ENCODE measurements around the gene IQCH.
"Not testable (repeated sequence)": the region's sequence is repeated elsewhere in the genome, so short reads cannot be mapped to it uniquely, and the experiment has no call there.

Gene IQCH

DNA sequence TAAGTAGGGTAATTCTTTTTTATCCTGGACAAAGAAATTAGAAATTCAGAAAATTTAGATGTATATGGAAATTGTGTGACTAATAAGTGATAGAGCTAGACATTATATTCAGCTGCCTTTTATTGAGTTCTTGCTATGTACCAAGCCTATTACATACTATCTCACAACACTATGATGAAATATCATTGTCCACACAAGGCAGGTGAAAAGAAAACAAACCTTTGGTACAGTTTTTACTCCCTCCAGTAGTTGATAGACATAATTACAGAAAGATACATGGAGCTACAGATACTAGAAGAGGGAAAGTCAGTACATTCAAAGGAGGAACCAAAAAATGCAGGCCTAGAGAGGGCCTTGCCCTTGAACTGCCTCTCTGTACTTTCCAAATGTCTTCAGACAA, 4.8 kb downstream of the IQCH start:
- no peaks in the 10 kb centered on the region for H3K9me3 Mint-ChIP-seq
- H3K4me1 Mint-ChIP-seq (ENCODE audit: low read depth) = peaks cover 7% of the 10 kb centered on the region
- H3K36me3 Mint-ChIP-seq (ENCODE audit: low read depth) = peaks cover 5% of the 10 kb centered on the region
- H3K27me3 Mint-ChIP-seq (ENCODE audit: low read depth) = peaks cover 24% of the 10 kb centered on the region
- H3K4me3 Mint-ChIP-seq = no peak overlapping the region
- H3K27ac Mint-ChIP-seq = no peak overlapping the region

GRCh38 chr15:67259806-67260205, 5.2 kb downstream of the IQCH start:
- H3K27ac Mint-ChIP-seq = no peak overlapping the region
- H3K4me3 Mint-ChIP-seq = no peak overlapping the region
- no peaks in the 10 kb centered on the region for H3K9me3 Mint-ChIP-seq
- peaks cover 4% of the 10 kb centered on the region for H3K36me3 Mint-ChIP-seq (ENCODE audit: low read depth)
- peaks cover 7% of the 10 kb centered on the region for H3K4me1 Mint-ChIP-seq (ENCODE audit: low read depth)
- peaks cover 22% of the 10 kb centered on the region for H3K27me3 Mint-ChIP-seq (ENCODE audit: low read depth)

- no peak overlapping the region for H3K27ac Mint-ChIP-seq
- peaks cover 5% of the 10 kb centered on the region for H3K9me3 Mint-ChIP-seq
- H3K4me3 Mint-ChIP-seq = no peak overlapping the region
- H3K27me3 Mint-ChIP-seq (ENCODE audit: low read depth) = peaks cover 36% of the 10 kb centered on the region
- peaks cover 11% of the 10 kb centered on the region for H3K4me1 Mint-ChIP-seq (ENCODE audit: low read depth)
- H3K36me3 Mint-ChIP-seq (ENCODE audit: low read depth) = peaks cover 3% of the 10 kb centered on the region
Measured at GRCh38 chr15:67266870-67267269, 12.3 kb downstream of the IQCH start.

- Mint-ChIP-seq H3K4me1 (ENCODE audit: low read depth) (peaks cover 11% of the 10 kb centered on the region), H3K4me3 (no peak overlapping the region), H3K27me3 (ENCODE audit: low read depth) (peaks cover 37% of the 10 kb centered on the region), H3K9me3 (peaks cover 7% of the 10 kb centered on the region), H3K27ac (no peak overlapping the region), H3K36me3 (ENCODE audit: low read depth) (peaks cover 3% of the 10 kb centered on the region)
Measured at GRCh38 chr15:67267440-67267839, 12.9 kb downstream of the IQCH start.

GRCh38 chr15:67267951-67268941, 13.7 kb downstream of the IQCH start:
- peaks cover 37% of the 10 kb centered on the region for H3K27me3 Mint-ChIP-seq (ENCODE audit: low read depth)
- H3K9me3 Mint-ChIP-seq = peaks cover 9% of the 10 kb centered on the region
- peaks cover 3% of the 10 kb centered on the region for H3K36me3 Mint-ChIP-seq (ENCODE audit: low read depth)

GRCh38 chr15:67274236-67274635, 19.6 kb downstream of the IQCH start:
- no peak overlapping the region for H3K4me3 Mint-ChIP-seq
- peaks cover 22% of the 10 kb centered on the region for H3K9me3 Mint-ChIP-seq
- peaks cover 65% of the 10 kb centered on the region for H3K27me3 Mint-ChIP-seq (ENCODE audit: low read depth)
- H3K4me1 Mint-ChIP-seq (ENCODE audit: low read depth) = no peaks in the 10 kb centered on the region
- H3K27ac Mint-ChIP-seq = no peak overlapping the region
- H3K36me3 Mint-ChIP-seq (ENCODE audit: low read depth) = peaks cover 8% of the 10 kb centered on the region

More at GRCh38 chr15:67267951-67268941, 13.7 kb downstream of the IQCH start:
- Mint-ChIP-seq H3K4me1 (ENCODE audit: low read depth) (peaks cover 11% of the 10 kb centered on the region), H3K27ac (no peak overlapping the region), H3K4me3 (no peak overlapping the region)

- Mint-ChIP-seq H3K9me3 (peaks cover 17% of the 10 kb centered on the region), H3K36me3 (ENCODE audit: low read depth) (peaks cover 7% of the 10 kb centered on the region), H3K27ac (no peak overlapping the region), H3K4me3 (no peak overlapping the region), H3K27me3 (ENCODE audit: low read depth) (peaks cover 47% of the 10 kb centered on the region), H3K4me1 (ENCODE audit: low read depth) (no peaks in the 10 kb centered on the region)
Measured at GRCh38 chr15:67276666-67277065, 22.1 kb downstream of the IQCH start.

DNA sequence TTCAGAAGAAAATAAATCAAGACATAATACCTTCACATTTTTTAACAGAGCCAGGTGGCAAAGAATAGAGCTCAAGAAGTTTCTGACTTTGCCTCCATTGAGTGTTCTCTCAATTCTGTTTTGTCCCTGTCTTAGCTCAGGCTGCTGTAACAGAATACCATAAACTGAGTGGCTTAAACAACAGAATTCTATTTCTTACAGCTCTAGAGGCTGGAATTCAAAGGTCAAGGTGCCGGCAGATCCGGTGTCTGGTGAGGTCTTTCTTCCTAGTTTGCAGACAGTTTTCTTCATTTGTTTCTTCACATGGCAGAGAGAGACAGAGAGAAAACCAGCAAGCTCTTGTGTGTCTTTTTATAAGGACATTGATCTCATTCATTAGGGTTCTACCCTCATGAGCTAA, 25.6 kb downstream of the IQCH start:
- Mint-ChIP-seq H3K4me3 (no peak overlapping the region), H3K36me3 (ENCODE audit: low read depth) (peaks cover 1% of the 10 kb centered on the region), H3K9me3 (peaks cover under 1% of the 10 kb centered on the region), H3K4me1 (ENCODE audit: low read depth) (no peaks in the 10 kb centered on the region), H3K27me3 (ENCODE audit: low read depth) (peaks cover 43% of the 10 kb centered on the region), H3K27ac (no peak overlapping the region)

DNA sequence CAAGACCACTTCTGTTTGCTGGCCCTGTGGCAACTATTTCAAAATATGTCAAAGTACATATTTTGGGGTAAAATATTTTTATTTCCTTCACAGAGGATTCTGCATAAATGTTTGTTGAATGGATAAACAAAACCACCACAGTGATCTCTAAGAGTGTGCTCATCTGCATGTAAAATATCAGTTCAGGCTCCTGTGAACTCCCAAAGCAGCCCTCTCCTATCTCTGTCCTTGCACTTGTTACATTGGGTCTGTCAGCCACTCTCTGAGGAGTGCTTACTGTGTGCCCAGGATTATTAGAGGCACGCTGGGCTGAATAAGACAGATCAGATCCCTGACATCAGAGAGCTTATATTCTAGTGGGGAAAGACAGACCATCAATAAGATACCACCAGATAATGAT, 27.1 kb downstream of the IQCH start:
- Mint-ChIP-seq H3K4me1 (ENCODE audit: low read depth) (no peaks in the 10 kb centered on the region), H3K4me3 (no peak overlapping the region), H3K9me3 (peaks cover 6% of the 10 kb centered on the region), H3K36me3 (ENCODE audit: low read depth) (no peaks in the 10 kb centered on the region), H3K27ac (no peak overlapping the region), H3K27me3 (ENCODE audit: low read depth) (peaks cover 39% of the 10 kb centered on the region)

DNA sequence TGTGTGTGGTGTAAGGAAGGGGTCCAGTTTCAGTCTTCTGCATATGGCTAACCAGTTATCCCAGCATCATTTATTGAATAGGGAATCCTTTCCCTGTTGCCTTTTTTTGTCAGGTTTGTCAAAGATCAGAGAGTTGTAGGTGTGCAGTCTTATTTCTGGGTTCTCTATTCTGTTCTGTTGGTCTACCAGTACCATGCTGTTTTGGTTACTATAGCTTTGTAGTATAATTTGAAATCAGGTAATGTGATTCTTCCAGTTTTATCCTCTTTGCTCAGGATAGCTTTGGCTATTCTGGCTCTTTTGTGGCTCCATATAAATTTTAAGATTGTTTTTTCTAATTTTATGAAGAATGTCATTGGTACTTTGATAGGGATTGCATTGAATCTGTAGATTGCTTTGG, 31.0 kb downstream of the IQCH start:
- H3K4me1 Mint-ChIP-seq (ENCODE audit: low read depth); H3K27ac Mint-ChIP-seq; H3K9me3 Mint-ChIP-seq; H3K4me3 Mint-ChIP-seq; H3K36me3 Mint-ChIP-seq (ENCODE audit: low read depth): not testable (repeated sequence)
- H3K27me3 Mint-ChIP-seq (ENCODE audit: low read depth) = peaks cover 17% of the 10 kb centered on the region

DNA sequence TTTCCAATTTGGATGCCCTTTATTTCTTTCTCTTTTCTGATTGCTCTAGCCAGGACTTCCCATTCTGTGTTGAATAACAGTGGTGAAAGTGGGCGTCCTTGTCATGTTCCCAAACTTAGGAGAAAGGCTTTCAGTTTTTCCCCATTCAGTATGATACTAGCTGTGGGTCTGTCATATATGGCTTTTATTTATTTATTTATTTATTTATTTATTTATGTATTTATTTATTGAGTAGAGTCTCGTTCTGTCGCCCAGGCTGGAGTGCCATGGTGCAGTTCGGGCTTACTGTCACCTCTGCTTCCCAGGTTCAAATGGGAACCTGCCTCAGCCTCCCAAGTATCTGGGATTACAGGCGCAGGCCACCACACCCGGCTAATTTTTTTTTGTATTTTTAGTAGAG, 31.8 kb downstream of the IQCH start:
- peaks cover 17% of the 10 kb centered on the region for H3K27me3 Mint-ChIP-seq (ENCODE audit: low read depth)
- not testable (repeated sequence) for H3K4me3 Mint-ChIP-seq; H3K27ac Mint-ChIP-seq; H3K9me3 Mint-ChIP-seq; H3K36me3 Mint-ChIP-seq (ENCODE audit: low read depth); H3K4me1 Mint-ChIP-seq (ENCODE audit: low read depth)

DNA sequence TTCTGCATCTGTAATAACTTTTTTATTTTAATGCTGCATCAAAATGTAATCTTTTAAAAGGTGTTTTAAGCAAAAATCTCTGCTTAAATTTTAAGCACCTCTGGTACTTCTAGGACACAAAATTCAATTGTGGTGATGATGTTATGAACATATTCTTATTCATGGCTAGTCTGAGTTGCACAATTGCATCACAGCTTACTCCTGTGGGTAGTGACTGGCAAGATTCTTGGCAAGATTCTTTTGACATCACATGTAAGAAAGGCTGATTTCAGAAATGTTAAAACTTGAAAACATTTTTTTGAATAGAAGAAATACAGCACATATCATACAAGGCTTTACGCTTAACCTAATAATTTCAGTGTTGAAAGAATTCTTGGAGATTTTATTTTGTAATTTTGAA, 35.7 kb downstream of the IQCH start:
- no peaks in the 10 kb centered on the region for H3K36me3 Mint-ChIP-seq (ENCODE audit: low read depth)
- H3K27ac Mint-ChIP-seq = no peak overlapping the region
- peaks cover 7% of the 10 kb centered on the region for H3K27me3 Mint-ChIP-seq (ENCODE audit: low read depth)
- H3K4me1 Mint-ChIP-seq (ENCODE audit: low read depth) = no peaks in the 10 kb centered on the region
- H3K9me3 Mint-ChIP-seq = peaks cover 4% of the 10 kb centered on the region
- H3K4me3 Mint-ChIP-seq = no peak overlapping the region

GRCh38 chr15:67296188-67296587, 41.6 kb downstream of the IQCH start:
- Mint-ChIP-seq H3K36me3 (ENCODE audit: low read depth) (no peaks in the 10 kb centered on the region), H3K9me3 (no peaks in the 10 kb centered on the region)

DNA sequence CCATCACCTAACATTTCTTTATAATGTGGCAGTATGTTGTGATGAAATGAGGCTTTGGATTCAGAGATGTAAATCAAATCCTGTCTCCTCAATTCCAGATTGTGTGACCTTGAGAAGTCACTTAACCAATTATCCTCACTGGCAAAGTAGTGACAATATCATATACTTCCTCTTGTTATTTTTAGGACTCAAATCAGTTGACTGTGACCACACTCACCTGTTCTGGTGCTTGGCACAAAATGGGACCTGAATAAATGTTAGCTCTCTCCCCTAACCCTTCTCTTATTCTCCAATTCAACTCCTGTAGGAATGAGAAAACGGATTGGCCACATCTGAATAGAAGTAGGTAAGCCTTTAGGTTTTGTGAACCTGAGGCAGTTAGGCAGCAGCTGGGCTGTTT, 42.1 kb downstream of the IQCH start:
- Mint-ChIP-seq H3K27me3 (ENCODE audit: low read depth) (peaks cover 4% of the 10 kb centered on the region), H3K36me3 (ENCODE audit: low read depth) (no peaks in the 10 kb centered on the region), H3K4me1 (ENCODE audit: low read depth) (no peaks in the 10 kb centered on the region), H3K27ac (no peak overlapping the region), H3K9me3 (no peaks in the 10 kb centered on the region), H3K4me3 (no peak overlapping the region)

More at GRCh38 chr15:67296188-67296587, 41.6 kb downstream of the IQCH start:
- H3K4me1 Mint-ChIP-seq (ENCODE audit: low read depth) = no peaks in the 10 kb centered on the region
- H3K27ac Mint-ChIP-seq = no peak overlapping the region
- H3K4me3 Mint-ChIP-seq = no peak overlapping the region
- H3K27me3 Mint-ChIP-seq (ENCODE audit: low read depth) = peaks cover 4% of the 10 kb centered on the region

GRCh38 chr15:67300266-67301025, 45.9 kb downstream of the IQCH start:
- H3K27ac Mint-ChIP-seq = no peak overlapping the region
- no peaks in the 10 kb centered on the region for H3K36me3 Mint-ChIP-seq (ENCODE audit: low read depth)

More at GRCh38 chr15:67300266-67301025, 45.9 kb downstream of the IQCH start:
- no peaks in the 10 kb centered on the region for H3K4me1 Mint-ChIP-seq (ENCODE audit: low read depth)
- H3K9me3 Mint-ChIP-seq = no peaks in the 10 kb centered on the region
- no peak overlapping the region for H3K4me3 Mint-ChIP-seq
- peaks cover 6% of the 10 kb centered on the region for H3K27me3 Mint-ChIP-seq (ENCODE audit: low read depth)
